Stimulated activated CD4-positive, alpha-beta T cell treated with anti-CD3 and anti-CD28 coated beads, Interleukin-2, amount 100 ng/mL, for 24 hours (primary cell): ENCODE results near the gene TUBGCP2.

Experiments
- DNase-seq, 2 donors: peaks; one replicate each; pipeline ENCODE4 v3.0.0-alpha.2; 2020

The TUBGCP2 gene

DNA sequence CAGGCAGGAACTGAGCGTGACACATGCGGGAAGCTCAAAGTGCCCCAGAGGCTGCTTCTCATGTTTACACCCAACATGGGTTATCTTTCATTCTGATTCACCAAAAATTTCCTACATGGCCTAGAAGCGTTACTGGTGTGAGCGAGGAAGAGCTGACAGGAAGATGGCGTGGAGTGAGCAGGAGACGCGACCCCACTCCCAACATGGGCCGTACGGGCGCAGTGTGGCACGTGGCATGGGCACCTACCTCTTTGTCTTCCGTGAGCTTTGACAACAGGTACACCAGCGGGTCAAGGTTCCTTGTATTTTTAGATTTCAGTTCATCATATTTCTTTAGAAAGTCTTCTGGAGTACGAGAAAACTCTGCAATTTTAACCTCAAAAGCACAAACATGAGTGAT is 8.9 kb downstream of the TUBGCP2 start:
- DNase-seq: no peak

DNA sequence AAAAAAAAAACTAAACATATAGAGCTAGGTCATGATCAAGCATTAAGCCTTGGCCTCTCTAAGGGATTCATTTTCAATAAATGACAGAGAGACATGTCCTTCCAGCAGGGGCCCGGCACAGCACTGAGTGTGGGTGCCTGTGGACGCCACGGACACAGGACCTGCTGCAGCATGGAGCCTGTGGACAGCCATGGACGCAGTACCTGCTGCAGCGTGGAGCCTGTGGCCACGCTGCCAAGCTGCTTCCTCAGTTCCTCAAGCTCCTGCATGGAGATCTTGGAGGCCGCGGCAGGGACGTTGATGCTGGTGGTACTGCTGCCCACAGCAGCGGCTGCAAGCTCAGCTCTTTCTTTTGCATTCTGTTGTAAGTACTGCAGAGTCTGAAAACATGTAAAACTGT is 9.4 kb downstream of the TUBGCP2 start:
- DNase-seq: no peak

DNA sequence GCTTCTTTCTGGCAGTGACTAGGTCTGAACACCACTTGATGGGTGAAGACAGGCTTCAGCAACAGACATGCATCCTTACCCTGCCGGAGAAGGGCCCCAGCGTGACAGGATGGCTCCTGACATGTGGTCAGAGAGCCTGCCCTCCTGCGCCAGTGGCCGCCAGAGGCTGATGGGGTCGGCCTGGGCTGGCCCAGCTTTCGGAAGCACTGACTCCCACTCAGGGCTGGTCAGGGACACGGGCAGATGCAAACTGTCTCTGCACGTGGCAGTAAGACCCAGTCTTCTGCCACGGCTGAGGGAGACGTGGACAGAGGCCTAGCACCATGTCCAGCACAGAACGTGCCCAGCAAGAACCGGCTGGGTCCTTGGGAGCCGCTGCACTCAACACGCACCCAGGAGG is 10.2 kb downstream of the TUBGCP2 start:
- no peak for DNase-seq

DNA sequence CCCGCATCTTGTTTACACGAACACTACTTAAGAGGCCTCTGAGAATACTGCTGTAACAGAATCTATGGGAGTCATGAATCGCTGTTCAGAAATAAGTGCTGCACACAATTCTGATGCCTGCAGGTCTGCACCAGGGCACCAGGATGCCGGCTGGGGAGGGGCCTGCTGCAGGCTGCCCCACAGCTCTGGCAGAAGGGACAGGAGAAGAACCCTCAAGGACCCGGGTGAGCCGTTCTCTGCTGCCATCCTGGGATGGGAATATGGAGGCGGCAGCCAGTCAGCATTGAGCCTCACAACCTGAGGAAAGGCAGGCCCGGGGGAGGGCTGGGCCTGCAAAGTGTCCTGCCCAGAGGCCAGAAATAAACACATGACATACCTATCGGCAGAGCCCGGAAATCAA is 11.2 kb downstream of the TUBGCP2 start:
- no peak for DNase-seq

DNA sequence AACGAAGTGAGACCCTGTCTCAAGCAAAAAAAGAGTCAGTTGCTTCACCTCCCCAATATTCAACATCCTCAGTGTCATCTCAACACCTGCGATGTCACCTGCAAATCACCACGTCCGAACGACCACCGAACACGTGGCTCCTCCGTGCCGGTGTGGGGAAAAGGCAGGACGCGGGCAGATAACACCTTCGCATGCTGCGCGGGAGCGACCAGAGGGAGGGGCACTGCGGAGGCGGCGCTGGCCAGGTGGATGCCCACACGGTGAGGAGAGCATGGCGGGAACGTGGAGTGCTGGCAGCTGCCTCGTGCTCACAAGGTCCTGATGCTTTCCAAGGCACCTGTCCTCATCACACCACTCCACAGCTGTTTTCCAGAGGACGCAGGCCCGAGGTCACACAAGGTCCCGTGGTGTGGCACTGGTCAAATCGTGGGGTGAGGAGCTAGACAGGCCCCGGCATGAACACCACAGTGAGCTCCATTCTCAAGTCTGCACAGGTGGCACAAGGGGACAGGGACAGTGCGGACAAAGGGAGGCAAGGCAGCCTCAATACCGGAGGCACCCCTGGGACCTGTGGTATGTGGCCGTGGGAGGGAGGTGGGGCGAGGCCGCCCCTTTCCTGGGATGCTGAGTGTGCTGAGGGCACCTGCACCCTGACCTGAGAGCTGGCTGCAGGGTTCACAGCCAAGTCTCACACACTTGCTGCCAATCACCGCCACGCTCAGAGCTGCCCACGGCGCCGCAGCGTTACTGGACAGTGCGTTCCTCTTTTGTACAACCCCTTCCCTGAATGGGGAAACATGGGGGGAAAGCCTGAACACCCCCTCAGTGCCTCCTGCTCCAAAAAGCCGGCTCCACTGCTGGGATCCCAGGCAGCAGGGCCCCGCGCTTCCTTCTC is 13.0 kb downstream of the TUBGCP2 start:
- DNase-seq: no peak

DNA sequence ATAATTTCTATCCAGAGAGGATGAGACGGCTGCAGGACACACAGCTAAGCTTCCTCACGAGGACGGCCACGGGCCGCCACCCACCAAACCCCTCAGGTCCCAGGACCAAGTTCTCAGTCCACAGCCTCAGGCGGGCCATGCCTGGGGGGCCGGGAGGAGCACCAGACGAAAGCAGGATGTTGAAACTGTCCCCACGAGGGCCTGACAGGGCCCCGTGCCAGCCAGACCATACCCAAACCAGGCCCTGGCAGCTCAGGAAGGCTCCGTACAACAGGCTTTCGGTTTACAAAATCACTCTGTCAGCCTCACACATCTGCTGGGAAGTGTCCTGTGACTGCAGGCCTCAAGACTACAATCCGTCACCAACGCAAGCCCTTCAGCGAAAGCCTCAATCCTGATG is 14.5 kb downstream of the TUBGCP2 start:
- no peak for DNase-seq

DNA sequence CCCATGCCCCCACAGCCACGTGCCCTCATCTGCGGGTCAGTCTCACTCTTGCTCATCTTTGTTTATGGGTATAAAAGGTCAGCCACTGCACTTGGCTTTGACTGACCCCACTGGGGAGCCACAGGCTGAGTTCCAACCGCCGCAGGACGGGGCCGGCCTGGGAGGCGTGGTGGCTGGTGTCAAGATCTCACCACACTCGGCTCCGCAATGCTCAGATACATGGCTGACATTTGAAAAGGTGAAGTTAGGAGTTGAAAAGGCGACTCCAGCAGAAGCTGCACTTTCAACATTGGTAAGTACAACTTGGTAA is 14.9 kb downstream of the TUBGCP2 start:
- DNase-seq: no peak

DNA sequence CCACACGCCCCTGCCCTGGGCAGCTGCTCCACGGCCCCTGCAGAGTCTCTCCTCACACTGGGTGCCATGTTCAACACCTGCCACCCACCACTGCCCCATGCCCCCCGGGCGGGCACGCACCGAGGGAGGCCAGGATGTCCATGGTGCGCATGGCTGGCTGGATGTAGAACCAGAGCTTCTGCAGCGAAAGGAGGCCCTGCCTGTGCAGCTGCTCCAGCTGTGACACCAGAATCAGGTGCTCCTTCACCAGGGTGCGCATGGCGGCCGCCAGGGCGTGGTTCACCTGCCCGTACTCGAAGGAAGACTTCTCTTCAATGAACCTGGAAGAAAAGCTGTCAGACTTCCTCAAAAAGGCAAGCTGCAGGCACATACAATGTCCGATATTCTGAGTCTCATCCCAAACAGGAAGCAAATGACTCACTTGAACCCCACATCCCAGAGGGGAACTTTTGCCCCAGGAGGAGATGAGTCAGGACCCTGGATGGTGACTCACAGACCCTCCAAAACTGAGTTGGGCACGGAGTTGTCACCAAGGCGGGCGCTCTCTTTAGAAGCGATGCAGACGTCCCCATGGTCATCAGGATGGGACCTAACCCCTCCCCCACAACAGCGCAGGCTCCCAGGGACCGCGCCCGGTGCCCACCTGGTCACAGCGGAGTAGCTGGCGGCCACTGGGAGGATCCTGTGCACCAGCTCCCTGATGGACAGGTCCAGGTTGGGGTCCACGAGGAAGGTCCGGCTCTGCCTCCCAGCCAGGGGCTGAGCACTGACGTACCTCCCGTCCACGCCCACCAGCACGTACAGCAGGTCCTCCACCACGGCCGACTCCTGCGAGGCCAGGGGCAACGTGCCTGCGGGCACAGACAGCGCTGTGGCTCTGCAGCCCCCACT is 15.5 kb downstream of the TUBGCP2 start:
- peak in 1 of 2 donors; percentile 31 for DNase-seq

DNA sequence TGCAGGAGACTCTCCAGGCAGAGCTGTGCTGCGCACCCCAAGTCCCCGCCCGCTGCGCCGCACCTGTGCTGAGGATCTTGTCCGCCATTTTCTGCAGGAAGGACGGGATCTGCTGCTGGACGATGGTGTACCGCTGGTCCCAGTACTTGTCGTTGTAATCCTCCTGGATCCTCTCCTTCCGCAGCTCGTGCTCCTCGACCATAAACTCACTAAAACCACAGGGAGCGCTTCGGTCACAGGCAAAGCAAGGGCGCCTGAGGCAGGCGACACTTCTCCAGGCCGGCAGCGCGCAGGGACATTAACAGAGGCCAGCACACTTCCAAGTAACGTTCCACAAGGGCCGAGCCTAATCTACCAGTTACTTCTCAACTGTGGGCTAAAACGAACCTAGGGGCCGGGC is 18.9 kb downstream of the TUBGCP2 start:
- DNase-seq: no peak

DNA sequence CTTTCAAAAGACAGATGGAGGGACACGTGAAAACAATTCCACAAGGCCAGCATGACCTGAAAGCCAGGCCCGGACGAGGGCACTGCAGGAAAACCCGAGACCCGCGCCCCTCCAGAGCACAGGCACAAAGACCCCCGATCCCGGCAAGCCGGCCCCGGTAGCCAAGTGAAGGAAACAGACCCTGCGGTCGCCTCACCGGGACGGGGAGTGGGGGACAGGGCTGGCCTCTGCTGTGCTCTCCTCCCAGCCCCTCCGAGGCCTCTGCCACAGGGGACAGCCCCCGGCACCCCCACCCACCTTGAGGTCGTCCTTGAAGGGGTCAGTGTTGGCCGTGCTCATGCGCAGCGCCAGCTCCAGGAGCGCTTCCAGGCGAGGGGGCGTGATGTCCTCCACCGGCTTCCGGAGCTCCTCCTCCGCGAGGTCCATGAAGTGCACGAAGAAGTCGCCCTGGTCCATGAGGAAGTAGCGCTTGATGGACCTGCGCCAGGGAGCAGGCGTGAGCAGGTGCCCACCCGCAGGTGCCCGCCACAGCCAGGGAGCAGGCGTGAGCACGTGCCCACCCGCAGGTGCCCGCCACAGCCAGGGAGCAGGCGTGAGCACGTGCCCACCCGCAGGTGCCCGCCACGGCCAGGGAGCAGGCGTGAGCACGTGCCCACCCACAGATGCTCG is 20.7 kb downstream of the TUBGCP2 start:
- no peak for DNase-seq

DNA sequence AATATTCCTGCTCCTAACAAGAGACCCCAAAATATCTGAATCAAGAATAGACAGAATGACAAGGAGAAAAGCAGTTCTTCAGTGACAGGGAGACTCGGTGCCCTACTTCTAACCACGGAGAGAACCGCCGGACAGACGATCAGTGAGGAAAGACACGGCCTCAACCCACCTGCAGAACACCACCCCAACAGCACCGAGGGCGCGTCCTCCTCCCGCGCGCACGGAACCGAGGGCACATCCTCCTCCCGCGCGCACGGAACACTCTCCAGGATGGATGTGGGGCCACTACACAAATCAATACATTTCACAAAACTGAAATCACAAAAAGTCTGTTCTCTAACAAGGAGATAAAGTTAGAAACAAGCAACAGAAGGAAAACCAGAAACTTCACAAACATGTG is 22.3 kb downstream of the TUBGCP2 start:
- no peak for DNase-seq

DNA sequence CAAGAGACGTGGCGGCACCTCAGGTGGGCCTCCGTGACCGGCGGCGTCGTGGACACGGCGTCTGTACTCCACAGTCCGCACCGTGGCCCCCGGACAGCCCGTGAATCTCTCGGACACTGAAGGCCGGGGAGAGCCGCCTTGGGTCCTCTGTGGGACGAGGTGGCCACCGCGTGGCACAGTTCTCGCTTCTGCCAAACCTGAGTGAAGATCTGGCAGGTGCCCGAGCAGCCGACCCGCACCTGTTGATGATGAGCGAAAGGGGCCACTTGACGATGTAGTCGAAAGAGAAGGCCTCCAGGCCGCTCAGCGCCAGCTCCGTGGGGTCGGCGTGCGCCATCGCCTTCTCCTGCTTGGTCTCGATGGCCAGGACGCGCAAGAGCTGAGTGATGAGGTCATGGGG is 23.5 kb downstream of the TUBGCP2 start:
- no peak for DNase-seq

DNA sequence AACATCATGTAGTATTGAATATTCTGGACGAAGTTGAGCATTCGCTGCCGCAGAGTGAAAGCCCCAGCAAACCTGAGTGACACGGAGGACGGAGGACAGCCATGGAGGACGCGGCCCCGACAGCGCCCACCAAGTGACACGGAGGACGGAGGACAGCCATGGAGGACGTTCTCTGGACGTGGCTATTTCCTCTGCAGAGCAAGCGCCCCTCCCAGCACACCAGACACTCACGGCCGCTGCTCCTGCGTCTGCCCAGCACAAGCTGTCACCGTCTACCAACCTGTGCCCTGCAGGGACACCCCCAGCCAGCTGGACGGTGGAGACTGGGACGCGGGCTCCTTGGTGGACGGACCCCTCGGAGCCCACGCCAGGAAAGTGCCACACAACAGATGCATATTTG is 24.7 kb downstream of the TUBGCP2 start:
- no peak for DNase-seq

DNA sequence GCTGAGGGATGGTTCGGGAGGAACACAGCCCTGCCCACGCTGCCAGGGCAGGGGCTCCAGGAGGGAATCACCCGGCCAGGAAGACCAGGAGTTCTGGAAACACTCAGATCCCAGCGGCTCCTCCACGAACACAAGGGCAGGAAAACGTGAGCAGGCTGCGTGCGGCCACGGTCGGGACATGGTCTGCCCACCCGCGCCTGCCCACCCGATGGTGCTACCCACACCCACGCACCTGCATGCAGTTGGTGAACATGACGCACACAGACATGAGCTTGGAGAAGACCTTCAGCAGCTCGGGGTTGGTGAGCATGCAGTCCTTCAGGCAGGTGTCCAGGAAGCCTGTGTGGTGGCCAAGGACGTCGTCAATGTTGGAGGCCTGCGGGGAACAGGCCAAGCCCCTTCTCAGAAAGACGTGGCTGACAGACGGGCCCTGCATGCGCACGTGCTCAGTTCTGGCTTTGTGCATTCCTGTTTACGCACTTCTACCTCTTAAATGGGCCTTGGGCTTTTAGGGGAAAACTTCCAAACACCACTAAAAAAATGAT is 25.8 kb downstream of the TUBGCP2 start:
- no peak for DNase-seq

DNA sequence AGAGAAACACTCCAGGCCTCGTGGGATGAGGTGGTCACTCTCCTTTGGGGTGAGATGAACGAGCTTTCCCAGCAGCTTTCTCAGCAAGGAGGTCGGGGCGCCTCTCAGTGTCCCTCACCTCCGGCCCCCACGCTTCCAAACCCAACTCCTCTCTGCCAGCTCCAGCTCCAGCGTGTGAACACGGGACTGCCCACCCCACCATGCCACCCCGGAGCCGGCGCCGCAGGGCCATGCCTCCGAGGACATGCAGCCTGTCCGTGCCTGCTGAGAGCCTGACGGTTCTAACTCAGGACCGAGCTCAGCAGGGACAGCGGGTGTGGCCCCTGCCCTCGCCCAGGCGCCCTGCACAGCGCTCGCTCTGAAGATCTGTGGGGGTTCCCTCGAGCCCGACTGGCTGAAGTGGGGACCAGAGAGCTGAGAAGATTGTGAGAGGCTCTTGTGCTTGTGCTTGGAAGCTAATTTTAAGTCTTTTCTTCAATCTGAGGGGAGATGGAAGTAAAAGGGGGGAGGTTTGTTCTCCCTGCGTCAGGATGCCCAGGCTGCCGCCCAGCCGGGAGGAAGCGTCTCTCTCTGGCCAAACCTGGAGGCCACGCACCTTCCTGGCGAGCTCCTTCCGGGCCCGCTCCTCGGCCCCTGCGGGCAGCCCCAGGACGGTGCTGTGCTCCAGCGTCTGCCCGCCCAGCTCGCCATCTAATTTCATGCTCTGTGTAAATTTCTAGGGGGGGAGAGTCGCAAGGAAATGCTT is 26.9 kb downstream of the TUBGCP2 start:
- DNase-seq: no peak

DNA sequence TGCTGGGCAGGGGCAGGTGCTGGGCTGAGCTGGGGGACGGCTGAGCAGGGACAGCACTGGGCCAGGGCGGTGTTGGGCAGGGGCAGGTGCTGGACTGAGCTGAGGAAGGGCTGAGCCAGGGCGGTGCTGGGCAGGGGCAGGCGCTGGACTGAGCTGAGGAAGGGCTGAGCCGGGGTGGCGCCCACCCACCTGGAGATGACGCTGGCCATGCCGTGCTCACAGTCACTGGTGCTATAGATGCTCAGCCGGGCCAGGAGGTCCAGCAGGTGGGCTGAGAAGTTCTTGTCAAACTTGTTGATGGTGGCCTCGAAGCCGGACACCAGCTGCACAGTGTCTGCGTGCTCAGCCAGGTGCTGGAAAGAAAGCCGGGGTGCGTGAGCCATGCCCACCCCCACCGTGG is 27.6 kb downstream of the TUBGCP2 start:
- DNase-seq: no peak

DNA sequence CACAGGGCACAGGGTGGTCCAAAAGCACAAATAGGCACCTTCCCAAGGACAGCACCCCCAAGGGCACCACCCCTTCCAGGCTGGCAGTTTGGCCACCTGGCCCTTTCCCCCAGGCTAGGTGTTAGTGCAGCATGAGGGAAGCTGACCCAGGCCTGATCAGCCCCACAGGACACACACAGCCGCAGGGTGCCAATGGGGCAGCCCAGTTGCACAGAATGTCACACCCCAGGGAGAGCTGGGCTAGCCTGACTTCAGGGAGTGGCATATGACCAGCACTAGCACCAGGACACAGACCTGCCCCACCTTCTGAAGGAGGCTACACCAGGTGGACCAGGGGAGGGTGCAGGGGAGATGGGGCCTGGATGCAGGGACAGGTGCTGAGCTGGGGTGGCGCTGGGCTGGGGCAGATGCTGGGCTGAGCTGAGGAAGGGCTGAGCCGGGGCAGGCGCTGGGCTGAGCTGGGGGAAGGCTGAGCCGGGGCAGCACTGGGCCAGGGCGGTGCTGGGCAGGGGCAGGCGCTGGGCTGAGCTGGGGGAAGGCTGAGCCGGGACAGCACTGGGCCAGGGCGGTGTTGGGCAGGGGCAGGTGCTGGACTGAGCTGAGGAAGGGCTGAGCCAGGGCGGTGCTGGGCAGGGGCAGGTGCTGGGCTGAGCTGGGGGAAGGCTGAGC is 28.1 kb downstream of the TUBGCP2 start:
- DNase-seq: no peak

DNA sequence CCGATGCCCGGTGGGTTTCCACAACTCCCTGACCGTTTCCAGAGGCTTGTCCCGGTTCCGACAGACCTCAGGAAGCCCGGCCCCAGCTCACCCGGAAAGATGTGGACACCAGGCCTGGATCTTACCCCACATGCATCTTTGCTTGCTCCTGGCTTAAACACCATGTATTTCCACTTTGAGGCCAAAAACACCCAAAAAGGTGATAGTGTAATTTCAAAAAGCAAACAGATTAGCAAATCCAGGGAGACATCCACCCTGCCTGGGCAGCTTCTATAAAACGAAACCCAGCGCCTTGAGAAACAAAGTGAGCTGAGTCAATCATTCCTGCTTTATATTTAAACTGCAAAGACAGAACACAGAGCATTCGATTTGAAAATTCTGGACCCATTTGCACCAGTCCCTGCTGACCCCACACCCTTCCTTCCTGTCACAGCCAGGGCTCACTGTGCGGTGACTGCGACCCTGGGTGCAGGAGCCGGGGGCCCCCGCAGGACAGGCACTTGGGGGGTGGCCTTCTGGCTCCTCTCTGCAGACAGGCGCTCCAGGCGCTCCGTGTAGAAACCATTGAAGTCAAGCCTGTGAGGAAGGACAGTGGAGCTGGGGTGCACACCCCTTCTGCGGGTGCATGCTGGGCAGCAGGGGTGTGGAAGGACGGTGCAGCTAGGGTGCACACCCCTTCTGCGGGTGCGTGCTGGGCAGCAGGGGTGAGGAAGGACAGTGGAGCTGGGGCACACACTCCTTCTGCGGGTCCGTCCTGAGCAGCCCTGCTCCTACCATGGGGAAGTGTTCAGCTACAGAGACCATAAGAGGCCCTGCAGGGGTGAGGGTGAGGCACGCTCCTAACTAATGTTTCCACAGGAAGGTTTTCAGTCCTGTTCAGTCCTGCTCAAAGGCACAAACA is 29.1 kb downstream of the TUBGCP2 start:
- DNase-seq: no peak

DNA sequence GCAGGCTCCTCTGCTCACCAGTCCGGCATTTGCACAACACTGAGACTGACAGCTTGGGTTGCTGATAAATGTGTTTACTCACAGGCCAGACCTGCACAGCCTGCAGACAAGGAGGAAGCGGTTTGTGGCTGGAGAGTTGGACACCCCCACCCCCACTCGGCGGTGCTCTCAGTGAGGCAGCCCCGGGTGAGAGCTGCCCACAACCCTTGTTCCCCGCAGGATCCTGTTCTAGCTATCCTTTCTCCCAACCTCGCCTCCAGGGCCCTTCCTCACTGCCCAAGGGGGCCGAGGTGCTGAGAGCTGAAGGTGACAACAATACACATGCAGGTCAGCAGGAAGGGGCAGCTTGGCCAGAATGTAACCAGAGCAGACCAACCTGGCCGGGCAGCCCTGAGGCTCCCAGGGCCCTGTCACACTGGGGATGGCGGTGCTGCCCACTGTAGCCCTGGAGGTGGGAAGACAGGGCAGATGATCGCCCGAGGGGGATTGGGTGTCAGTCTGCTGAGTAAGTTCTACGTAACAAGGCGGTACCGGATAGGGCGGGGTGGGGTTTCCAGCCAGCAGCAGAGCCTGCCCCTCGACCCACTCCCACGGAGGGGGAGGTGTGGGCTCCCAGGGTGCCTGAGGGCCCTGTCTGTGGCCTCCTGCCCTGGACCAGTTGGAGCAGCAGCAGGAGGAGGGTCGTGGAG is 30.0 kb downstream of the TUBGCP2 start:
- DNase-seq: peak; percentile 52 to 53

DNA sequence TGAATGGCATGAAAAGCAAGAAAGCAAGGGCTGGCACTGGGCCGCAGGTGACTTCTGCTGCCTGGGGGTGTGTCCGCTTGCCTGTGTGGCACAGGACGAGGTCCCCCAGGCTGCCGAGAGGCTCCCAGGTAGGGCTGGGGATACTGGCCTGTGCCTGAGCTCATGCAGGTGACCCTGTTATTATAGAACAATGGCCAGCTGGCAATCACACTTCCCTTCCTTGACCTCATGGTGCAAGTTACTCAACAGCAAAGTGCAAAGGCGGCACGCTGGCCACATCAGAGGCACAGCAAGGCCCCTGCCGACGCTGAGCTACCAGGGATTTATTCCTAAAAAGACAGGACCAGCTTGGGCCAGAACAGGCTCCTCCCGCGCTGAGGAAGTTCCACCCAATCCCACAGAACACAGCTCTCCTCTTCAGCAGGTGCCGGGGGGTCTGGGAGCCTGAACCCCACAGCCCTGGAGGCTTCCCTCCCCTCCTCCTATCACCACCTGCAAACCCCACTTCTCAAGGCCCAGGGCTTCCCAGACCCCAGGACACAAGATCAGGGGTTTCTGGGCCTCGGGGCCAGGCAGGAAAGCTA is 30.6 kb downstream of the TUBGCP2 start:
- DNase-seq: no peak
